Forelimb muscle (tissue), 1 donor: ENCODE data around the gene HCAR1. TPM values are rescaled to one million over a fixed set of nuclear protein-coding genes. Genes with fewer than 3 reads are reported as not detected.

Experiments
- polyA plus RNA-seq: library from polyadenylated mRNA; unstranded; fragments of 120-200 nt; gene quantifications from one replicate; pipeline ENCODE4 v1.2.1, GENCODE V29; 2013; ENCODE audit not compliant: insufficient read length

HCAR1 gene
- polyA plus RNA-seq, 1 donor: 0.10 TPM

Other genes with a start within 250 kb of the HCAR1 start
- 27.1 TPM for gene ZCCHC8, start 229.9 kb downstream of the HCAR1 start, polyA plus RNA-seq
- gene RSRC2, start 203.9 kb downstream of the HCAR1 start, polyA plus RNA-seq: 118 TPM
- gene KNTC1, start 203.6 kb downstream of the HCAR1 start, polyA plus RNA-seq: 18.0 TPM
- 0.09 TPM for gene HCAR2, start 27.5 kb downstream of the HCAR1 start, polyA plus RNA-seq
- not detected for gene HCAR3, start 14.0 kb downstream of the HCAR1 start, polyA plus RNA-seq
- 63.2 TPM for gene DENR, start 22.0 kb upstream of the HCAR1 start, polyA plus RNA-seq
- gene CCDC62, start 43.7 kb upstream of the HCAR1 start, polyA plus RNA-seq: 0.70 TPM
- 7.1 TPM for gene HIP1R, start 104.6 kb upstream of the HCAR1 start, polyA plus RNA-seq
- 22.4 TPM for gene VPS37B, start 165.3 kb upstream of the HCAR1 start, polyA plus RNA-seq
- gene ABCB9, start 235.6 kb upstream of the HCAR1 start, polyA plus RNA-seq: 4.4 TPM
- 9.2 TPM for gene OGFOD2, start 244.4 kb upstream of the HCAR1 start, polyA plus RNA-seq
- gene ARL6IP4, start 249.8 kb upstream of the HCAR1 start, polyA plus RNA-seq: 165 TPM